NCI-H446 (cell line): ENCODE results near the gene FARP1.

ENCODE experiments used
- DNase-seq, 2 experiments: peaks; one replicate each; lab custom pipeline; 2025; lab: John Stamatoyannopoulos, UW

The FARP1 gene

DNA sequence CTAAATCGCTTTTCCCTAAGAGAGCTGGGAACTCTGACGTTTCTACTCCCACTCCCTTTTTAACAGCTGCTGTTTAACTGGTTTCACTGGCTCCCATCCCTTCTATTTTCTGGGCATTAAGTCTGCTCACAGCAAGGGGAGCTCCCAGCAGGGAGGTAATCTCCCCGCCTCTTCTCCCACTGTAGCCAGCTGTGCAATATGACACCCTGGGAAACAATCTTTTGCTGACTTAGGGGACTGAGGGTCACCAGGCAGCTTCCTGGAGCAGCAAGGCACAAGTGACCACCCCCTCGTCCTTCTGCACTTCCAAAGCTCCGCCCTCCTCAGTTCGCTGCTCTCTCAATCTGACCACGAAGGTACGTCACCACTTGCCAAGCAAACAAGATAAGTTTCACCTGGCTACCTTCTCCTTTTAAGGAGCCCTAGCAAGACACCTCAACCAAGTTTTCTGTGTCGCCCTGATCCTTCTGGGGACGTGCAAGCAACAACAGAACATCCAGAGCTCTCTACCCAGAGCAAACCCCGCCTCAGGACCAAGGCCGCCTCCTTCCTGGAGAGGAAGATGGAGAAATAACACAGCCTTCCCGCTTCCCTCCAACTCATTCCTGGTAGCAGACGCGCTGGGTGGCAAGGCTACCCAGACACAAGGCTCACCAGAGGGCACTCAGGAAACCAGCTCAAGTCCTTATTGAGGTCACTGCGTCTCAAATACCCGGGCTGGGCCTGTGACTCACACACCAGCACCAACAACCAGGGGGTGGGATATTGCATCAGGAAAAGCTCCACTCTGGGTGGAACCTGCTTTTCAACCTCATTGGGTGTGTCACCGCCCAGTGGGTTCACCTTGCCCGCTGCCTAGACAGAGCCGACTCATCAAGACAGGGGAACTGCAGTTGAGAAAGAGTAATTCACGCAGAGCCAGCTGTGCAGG is 341.7 kb downstream of the FARP1 start:
- DNase-seq, result peak in 1 of 2 experiments; percentile 8

DNA sequence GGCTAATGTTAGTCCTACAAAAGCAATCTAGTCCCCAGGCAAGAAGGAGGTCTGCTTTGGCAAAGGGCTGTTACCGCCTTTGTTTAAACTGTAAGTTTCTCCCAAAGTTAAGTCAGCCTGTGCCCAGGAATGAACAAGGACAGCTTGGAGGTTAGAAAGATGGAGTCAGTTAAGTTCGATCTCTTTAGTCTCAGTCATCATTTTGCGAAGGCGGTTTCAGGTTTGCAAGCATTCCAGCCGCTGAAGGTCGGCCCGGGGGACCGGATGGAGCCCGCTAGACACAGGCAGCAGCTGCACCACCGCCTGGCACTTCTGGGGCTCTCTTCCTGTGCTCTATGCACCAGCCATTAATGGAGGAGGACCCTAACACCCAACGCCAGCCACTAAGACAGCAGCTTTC is 342.7 kb downstream of the FARP1 start:
- DNase-seq, result no peak

DNA sequence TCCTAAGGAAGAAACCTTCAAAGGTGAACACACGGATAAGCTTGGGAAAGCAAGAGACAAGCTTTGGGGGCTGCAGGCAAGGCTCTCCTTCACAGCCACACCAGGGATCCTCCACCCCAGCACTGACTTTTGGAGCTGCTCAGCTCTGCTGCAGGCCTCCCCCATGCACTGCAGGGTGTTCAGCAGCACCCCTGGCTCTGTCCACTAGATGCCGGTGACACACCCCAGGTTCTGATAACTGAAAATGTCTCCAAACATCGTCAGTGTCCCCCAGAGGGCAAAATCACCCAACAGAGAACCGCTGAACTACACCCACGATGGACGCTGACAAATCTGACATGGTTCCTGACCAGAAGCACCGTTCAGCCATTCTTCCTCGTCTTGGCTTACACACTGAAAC is 343.5 kb downstream of the FARP1 start:
- DNase-seq, result no peak

DNA sequence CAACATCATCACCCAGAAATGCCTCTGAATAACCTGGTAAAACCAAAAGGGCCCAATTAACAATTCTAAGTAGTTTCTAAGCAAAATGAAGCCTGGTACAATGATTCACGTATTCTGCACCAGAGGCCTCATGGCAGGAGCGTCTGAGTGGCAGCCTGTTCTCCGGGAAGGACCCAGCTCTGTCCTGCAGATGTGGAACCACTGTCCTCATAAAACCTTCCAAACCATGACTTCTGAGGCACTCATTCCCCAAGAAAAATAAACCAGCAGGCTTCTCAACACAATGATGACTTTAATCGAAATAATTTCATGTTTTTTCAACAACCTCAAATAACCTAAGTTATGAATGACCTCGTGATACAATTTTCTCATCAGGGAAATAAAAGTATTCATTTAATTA is 344.1 kb downstream of the FARP1 start:
- no peak for DNase-seq

DNA sequence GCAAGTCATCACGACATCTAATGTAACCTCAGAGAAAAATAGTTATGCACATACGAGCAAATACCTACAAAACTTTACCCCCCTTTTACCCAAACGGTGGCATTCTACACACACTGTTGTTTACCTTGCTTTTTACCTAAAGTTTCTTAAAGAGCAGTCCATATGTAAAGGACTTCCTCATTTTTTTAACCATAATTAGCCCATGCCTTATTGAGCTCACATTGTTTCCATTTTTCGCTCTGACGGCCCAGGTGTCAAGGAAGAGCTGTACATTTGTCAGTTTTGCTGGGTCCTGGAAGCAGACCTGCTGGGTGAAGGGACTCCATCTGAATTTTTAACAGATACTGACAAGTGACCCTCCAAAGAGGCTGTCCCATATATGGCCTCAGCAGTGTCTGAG is 344.6 kb downstream of the FARP1 start:
- DNase-seq, result no peak

DNA sequence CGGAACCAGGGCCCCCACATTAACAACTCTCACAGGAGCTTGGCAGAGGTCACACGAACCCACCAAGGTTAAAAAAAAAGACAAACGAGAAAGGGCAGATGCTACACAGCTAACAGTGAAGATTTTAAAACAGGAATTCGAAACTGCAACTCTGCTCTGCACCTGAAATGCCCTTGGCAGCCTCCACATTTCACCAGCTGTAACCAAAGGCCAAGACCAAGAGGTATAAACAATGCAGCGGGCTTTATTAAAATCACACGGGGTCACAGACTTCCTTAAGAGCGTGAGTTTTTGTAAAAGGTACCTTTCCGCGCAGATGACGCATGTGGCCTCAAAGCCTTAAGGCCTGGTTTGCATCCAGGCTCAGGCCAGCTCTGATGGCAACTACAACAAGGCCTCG is 345.8 kb downstream of the FARP1 start:
- no peak for DNase-seq

DNA sequence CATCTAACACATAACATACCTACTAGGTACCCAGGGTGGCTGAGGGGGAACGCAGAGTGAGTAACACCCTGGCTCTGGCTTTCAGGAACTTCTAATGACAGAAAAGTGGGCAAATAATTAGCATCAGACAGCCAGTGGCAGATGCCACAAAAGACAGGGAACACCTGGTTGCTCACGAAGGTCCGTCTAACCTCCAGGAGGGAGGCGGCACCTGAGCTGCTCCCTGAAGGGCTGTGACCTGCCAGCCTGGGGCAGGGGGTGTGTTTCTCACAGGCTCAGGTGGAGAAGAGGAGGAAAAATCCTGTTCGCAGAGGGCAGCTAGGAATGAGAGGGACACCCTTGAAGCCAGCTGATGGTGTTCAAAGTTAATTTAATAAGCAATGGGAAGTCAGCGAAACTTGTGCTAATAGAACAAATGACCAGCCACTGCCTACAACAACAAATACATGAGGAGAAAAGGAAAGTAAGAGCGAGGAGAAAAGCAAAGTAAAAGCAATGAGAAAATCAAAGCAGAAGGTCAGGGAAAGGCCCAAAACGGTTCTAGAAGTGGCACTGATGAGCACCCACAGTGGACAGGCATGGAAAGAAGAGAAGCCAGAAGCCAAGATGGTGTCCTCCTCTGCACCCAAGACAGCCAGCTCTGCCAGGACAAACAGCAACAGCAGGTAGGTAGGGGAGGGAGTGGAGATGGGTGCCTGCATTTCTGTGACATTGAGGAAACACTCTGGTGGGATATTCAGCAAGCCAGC is 346.7 kb downstream of the FARP1 start:
- no peak for DNase-seq

DNA sequence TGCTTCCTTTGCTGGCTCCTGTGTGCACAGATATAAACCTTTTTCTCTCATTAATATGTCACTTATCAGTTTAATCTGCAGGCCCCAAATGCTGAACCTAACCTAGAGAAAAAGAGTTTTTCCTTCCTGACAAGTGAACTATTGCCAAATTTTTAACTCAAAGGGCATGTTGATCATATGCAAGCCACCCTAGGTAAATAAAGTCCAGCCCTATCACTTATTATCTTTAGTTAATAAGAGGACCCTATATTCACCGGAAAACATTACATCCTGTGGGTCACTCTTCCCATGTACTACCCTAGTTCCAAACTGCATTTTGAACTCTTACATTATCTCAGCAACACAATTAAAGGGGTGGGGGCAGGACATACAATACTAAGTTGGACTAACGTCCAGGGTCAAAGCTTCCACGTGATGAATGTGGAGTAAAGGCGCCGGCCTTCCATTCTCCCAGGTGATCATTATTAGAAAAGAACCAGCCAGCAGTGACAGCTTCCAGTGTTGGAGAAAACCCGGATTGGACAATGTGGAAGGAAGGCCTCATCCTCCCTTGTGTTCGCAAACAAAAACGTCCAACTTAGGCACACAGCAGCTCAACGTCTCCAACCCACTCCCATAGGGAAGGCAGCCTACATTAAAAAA is 347.4 kb downstream of the FARP1 start:
- no peak for DNase-seq

DNA sequence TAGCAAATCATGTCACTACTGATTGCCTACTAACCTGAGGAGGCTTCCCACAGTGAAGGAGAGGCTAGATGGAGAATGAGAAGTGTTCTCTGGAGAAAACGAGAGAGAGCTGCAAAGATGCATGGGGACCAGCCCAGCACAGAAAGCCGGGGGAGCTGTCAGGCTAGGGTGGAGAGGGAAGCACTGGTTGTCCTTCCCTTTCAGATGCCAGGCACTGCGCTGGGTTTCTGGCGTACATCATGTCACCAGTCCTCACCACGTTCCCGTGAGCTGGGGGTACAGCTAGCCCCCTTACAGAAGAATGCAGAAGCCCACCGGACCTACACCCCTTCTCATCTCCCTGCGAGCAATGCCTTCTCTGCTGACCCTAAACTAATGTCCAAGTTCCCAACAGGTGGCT is 348.0 kb downstream of the FARP1 start:
- no peak for DNase-seq

DNA sequence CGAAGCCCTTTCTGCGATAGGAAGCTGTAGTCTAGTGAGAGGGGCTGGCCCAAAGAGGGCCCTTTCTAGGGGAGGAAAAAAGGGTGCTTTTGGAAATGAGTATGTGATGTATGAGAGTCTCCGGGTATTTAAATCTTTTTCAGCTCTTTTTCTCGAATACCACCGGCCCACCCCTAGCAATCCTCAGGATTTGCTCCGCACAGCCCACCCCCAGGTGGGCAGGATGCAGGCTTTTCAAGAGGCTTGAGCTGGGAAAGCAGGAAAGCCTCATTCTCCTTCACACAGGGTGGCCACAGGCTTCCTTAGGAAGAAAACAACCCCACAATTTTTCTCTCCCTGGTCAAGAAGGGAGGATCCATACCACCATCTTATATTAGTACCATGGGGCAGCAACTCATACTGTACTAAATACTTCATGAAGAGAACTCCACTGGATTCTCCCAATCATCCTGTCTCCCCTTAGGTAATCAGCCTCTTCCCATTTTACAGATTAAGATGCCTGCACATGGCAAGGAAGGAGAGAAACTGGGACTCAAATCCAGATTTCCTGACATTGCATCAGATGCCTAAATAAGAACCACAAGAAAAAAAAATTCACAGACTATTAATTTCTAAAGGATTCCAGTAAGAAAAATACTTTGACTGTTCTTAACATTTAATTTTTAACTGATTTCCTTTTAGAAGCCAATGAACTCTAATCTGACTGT is 349.6 kb downstream of the FARP1 start:
- no peak for DNase-seq

DNA sequence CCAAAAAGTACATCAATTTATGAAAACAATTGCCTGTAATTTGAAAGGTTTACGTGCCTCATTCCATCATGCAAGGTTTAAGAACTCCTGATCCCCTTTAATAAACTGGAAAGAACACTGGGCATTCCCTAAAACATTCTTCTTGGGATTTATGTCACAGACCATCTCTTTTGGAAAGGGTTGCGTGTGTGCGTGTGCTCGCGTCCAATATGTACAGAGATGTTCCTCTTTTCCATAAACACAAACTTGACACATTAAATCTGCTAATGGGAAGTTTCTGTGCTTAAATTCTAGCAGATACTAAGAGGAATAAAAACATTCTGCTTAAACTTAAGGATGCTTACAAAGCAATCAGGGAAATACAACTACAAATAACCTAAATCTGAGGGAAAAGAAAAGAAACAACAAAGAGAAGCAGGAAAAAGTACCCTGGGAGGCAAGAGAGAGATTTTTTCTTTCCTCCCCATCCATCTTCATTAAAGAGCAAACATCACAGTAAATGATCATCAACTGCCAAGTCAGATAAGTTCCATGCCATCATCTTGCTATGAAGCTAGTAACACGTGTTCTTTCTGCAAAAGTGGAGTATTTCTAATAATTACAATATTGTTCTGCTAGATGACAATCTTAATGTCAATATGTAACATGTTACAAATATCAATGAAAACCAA is 350.3 kb downstream of the FARP1 start:
- no peak for DNase-seq

DNA sequence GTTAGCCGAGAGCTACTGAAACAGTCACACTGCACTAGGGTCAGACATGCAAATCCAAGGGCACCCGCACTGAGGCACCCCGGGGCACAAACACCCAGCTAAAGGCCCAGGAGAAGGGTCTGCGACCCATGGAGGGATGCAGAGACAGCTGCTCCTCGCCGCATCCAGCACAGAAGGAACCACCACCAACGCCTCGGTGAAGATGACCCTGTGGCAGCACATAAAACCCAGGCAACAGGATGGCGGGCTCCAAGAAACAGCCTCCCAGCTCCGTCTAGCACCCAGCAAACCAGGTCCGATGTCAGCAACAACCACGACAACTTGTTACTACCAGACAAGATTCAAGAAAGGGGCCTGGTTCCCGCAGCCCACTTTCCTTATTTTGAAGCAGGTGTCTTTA is 351.9 kb downstream of the FARP1 start:
- no peak for DNase-seq

DNA sequence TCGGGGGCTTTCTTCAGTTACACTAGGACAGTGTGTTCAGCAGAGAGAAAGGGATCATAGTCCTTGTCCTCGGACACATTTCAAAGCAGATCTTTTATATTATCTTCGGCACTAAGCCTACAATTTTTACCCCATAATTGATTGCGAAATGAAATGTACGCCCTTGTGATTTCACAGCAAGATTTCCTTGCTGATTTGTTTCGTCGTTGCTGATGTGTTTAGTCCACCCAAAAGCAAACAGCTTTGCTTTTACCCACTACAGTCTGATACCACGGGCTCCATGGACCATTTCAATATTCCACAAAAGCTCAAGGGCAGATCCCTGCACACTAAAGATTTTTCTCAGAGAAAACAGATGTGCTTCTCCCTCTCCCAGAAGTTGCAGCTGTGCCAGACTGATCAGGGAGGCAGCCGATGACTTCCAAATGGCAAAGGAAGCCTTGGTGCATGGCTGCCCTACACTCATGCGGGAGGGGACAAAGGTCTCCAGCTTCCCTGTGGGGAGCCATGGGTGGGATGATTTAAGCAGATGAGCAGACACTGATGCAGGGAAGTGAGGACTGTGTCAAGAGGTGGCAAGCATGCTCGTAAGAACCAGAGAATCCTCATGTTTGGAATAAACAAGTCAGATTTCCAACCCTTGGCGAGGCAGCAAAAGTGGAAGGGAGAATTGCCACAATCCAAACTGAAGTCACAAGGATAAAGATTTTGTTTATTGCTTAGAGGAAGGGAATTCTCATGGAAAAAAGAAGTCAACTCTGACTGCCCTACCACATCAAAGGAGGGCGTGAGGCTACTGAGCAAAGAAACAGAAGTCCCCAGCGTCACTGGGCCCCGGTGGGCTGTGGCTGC is 353.0 kb downstream of the FARP1 start:
- DNase-seq, result no peak

DNA sequence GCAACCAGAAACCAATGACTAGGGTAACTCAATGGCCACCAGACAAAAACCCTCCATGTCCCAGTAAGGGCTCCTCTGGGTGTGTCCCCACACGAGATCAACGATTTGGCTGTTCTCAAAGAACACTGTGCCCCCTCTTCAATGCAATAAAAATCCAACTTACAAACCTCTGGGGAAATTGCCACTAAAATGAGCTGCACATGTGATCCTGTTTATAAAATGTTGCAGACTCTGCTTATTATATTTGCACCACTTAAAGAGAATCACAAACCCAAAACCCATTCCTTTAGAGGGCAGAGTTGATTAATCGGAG is 353.5 kb downstream of the FARP1 start:
- no peak for DNase-seq

DNA sequence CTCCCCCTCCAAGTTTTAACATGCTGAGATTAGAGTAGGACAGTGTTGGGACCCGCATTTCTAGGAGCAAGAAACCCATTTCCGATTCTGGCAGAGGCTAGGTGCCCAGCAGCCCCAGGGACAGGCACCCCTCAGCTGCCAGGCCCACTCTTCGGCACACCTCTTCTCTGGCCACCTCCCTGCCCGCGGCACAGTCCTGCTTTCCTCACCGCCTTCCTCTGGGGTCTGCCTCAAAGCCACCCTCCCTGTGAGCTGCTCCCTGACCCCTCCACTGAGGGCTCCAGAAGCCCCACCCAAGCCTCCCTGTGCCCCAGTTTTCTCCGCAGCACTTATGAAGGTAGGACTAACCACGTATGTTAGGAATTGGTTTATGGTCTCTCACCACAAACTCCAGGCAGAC is 354.1 kb downstream of the FARP1 start:
- DNase-seq, result no peak

DNA sequence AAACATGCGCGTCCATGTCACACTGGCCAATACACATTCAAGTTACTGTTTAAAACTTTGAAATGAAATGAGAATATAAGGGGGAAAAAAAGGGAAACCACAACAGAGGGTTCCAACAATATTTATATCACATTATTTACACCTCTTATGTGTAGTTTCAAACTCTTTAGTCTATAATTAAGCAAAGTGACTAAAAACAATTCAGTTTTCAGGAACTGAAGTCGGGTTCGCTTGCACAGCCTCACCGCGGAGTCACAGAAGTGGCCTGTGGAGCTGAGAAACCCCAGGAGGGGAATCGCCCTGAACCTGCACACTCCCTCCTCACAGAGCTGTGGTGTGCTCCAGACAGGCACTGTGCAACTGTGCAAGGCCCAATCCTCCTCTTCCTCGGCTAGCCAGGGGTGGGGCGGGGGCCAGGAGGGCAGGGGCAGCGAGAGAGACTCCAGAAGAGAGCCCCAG is 358.1 kb downstream of the FARP1 start:
- no peak for DNase-seq

DNA sequence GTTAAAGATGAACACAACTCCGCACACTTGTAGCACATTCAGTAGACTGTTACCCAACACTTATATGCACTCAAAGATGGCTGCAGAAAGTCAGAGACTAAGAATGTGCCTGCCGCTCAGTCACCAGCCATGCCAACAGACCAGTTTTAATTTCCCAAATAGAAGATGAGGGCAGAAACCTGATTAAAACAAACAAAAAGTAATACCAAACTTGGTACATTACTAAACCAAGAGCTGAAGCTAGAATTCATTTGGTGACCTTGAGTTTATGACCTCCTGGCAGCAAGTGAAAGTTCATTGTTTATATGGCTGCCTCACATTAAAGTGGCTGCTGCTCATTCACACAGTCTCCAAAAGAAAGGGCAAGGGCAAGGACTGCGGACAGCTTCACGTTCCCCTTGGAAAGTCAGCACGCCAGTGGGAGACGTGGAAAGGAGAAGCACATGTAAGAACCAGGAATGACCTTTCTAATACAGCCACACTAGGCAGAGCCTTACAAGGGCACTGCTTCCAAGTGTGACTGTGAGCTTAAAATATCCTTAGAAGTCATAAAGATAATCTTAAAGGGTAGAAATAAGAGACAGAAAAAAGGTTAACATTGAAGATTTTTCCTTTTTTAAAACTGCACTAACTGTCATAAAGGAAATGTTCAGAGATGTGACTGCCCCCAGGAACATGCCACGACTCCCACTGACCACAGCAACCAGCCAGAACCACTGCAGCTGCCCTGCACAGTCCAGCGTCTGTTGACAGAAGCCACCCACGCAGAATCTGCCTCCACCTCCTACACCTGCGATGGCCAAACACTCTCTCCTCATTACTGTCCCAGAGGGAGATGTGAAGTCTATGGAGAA is 360.5 kb downstream of the FARP1 start:
- no peak for DNase-seq

DNA sequence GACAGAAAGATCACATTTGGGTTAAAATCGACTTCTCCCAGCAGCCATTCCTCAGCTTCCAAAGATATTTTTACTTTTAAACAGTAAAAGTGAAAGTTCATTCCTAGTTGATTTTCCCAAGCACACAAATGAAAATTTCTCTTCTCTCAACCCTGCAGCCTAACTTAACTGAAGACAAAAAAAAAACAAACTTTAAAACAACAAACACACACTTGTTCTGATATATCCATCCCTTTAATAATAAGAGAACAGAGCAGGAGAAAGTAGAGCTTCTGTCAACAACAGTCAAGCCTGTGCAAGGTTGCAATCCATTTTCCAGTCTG is 361.1 kb downstream of the FARP1 start:
- DNase-seq, result no peak

DNA sequence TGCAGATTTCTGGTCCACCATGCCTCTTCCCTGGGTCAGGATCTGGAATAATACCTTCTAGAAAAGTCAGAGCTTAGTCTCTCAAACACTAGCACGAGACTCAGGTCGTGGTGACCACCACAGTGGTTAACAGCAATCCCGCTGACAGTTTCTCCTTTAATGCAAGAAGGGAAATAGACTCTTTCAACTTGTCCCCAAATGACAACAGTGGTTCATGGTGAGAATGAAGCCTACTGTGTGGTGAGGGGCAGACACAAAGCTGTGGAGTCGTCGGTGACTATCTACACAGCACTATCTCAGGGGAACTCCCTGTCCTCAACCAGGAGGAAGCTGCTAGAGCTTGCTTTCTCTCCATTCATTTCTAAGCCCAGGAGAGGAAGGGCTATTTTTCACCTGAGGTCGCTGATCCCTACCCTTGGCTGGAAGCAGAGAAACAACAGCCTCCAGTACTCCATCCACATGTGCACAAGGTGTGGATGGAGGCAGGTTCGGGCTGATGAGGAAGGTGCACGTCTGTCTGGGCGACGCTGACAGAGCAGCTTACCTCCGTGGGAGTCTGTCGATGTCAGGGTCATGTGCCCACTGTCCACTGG is 361.6 kb downstream of the FARP1 start:
- no peak for DNase-seq
